Gastrocnemius medialis (tissue), 4 donors: ENCODE results near the gene SNX24. TPM values are rescaled to one million over a fixed set of nuclear protein-coding genes. Genes with fewer than 3 reads are reported as not detected.

ENCODE experiments used
- ATAC-seq, 2 donors: fragments of 150-250 bp; one replicate each; pipeline ENCODE4 v1.9.1; 2016
- DNase-seq, 2 donors: peaks; one replicate each; pipeline ENCODE4 v3.0.0-alpha.2; 2019
- H3K27ac ChIP-seq, 4 donors: fragments of 200-600 bp; sonication (generic); 1 replicate in 1 of 4; 2 replicates in 3 of 4; pipeline ENCODE4 v1.5.1; 2016 to 2018; ENCODE audit warnings: mild to moderate bottlenecking in 2 of 4, moderate library complexity in 1 of 4
- H3K27me3 ChIP-seq, 3 donors: fragments of 200-600 bp; sonication (generic) in 2 of 3; 1 replicate in 1 of 3; 2 replicates in 2 of 3; pipeline versions ENCODE4 v1.5.1 to v1.6.0; 2016 to 2019; ENCODE audit warnings: mild to moderate bottlenecking in 1 of 3, moderate library complexity in 1 of 3
- H3K36me3 ChIP-seq, 2 donors: fragments of 200-600 bp; sonication (generic) in 1 of 2; one replicate each; pipeline ENCODE4 v1.5.1; 2017 to 2018
- H3K4me1 ChIP-seq, 2 donors: fragments of 200-600 bp; sonication (generic) in 1 of 2; one replicate each; pipeline ENCODE4 v1.5.1; 2016 to 2017; ENCODE audit warnings: mild to moderate bottlenecking in 2 of 2
- H3K4me3 ChIP-seq, 4 donors: fragments of 200-600 bp; sonication (generic) in 3 of 4; 1 replicate in 1 of 4; 2 replicates in 3 of 4; pipeline ENCODE4 v1.5.1; 2016 to 2019; ENCODE audit warnings: mild to moderate bottlenecking in 2 of 4
- H3K9me3 ChIP-seq, 3 donors: fragments of 200-600 bp; sonication (generic) in 2 of 3; 1 replicate in 1 of 3; 2 replicates in 2 of 3; pipeline ENCODE4 v1.5.1; 2016 to 2019
- POLR2A ChIP-seq, 2 donors: fragments of 450-650 bp; IDR thresholded peaks; one replicate each; pipeline ENCODE4 v1.6.1; 2017; ENCODE audit warnings: antibody characterized with exemption in 2 of 2, mild to moderate bottlenecking in 2 of 2, moderate library complexity in 2 of 2
- in situ Hi-C, 4 donors: fragments of 200-750 bp; cut with MboI; loops; one replicate each; pipeline versions ENCODE4 v1.15.0 to v1.8.0; 2017; ENCODE audit warnings: low sequenced_read_pairs in 4 of 4
- intact Hi-C: fragments of 100-400 bp; cut with DNase I; formaldehyde crosslinking; loops from one replicate; pipeline ENCODE4 v1.15.1; 2023; ENCODE audit warnings: low total_unique reads
- total RNA-seq, 4 donors: library from RNA; depleted of rRNA; stranded (reverse); fragments of >200 nt; gene quantifications; one replicate each; pipeline versions ENCODE4 v1.1.0 to v1.2.3, GENCODE V29; 2016
- TF ChIP-seq, protein P1 (sequence below), 5 experiments: fragments of 450-650 bp in 3 of 5; fragments of 200-600 bp in 2 of 5; sonication (generic) in 2 of 5; IDR thresholded peaks in 4 of 5; conservative IDR thresholded peaks in 1 of 5; 1 replicate in 4 of 5; 2 replicates in 1 of 5; pipeline ENCODE4 v1.5.1; 2016 to 2019; ENCODE audit warnings: antibody characterized with exemption in 5 of 5, mild to moderate bottlenecking in 3 of 5, moderate library complexity in 3 of 5

SNX24 gene
- total RNA-seq, 4 donors from 2014 or later, result 6.9 to 17.8 (median 10.6) TPM

- Histone ChIP-seq H3K9me3 (no peaks in the 10 kb centered on the region), H3K27me3 (no peaks in the 10 kb centered on the region), H3K36me3 (no peaks in the 10 kb centered on the region), H3K4me1 (no peaks in the 10 kb centered on the region), H3K27ac (no peak overlapping the region), H3K4me3 (no peak overlapping the region)
- DNase-seq (no peak), ATAC-seq (no peak)
- no peak for TF ChIP-seq POLR2A (IDR thresholded peaks at IDR 0.05)
- TF ChIP-seq, protein P1, sequence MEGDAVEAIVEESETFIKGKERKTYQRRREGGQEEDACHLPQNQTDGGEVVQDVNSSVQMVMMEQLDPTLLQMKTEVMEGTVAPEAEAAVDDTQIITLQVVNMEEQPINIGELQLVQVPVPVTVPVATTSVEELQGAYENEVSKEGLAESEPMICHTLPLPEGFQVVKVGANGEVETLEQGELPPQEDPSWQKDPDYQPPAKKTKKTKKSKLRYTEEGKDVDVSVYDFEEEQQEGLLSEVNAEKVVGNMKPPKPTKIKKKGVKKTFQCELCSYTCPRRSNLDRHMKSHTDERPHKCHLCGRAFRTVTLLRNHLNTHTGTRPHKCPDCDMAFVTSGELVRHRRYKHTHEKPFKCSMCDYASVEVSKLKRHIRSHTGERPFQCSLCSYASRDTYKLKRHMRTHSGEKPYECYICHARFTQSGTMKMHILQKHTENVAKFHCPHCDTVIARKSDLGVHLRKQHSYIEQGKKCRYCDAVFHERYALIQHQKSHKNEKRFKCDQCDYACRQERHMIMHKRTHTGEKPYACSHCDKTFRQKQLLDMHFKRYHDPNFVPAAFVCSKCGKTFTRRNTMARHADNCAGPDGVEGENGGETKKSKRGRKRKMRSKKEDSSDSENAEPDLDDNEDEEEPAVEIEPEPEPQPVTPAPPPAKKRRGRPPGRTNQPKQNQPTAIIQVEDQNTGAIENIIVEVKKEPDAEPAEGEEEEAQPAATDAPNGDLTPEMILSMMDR (IDR thresholded peaks at IDR 0.05 in 4 of 5, conservative IDR thresholded peaks at IDR 0.05 in 1 of 5), result no peak
- in situ Hi-C loops, result no loop called here
- intact Hi-C loops, result no loop called here
Observed at GRCh38 chr5:122944051-122944450, 98.6 kb downstream of the SNX24 start.

DNA sequence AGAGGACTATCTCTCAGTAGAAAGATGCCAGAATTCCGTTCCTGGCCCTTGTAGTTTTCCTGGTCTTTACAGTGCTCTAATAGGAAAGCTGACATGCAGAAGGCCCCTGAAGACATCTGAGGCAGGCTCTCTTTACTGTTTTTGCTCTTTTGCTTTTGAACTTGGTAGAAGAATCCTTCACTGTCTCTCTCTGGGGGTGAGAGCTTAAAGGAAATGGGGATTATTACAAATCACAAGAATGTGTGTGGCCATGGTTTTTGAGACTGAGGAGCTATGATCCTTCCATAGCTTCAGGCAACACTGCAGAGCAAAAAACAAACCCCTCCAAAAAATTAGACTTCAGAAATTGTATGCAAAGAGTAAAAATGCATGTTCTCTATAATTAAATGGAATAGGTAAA, 102.0 kb downstream of the SNX24 start:
- DNase-seq, result no peak
- H3K4me3 ChIP-seq, result no peak overlapping the region
- in situ Hi-C loops, result no loop called here
- no peaks in the 10 kb centered on the region for H3K9me3 ChIP-seq
- TF ChIP-seq POLR2A (IDR thresholded peaks at IDR 0.05), result no peak
- TF ChIP-seq, protein P1 (IDR thresholded peaks at IDR 0.05 in 4 of 5, conservative IDR thresholded peaks at IDR 0.05 in 1 of 5), result no peak
- no peaks in the 10 kb centered on the region for H3K36me3 ChIP-seq
- H3K4me1 ChIP-seq, result no peaks in the 10 kb centered on the region
- no peaks in the 10 kb centered on the region for H3K27me3 ChIP-seq
- intact Hi-C loops, result no loop called here
- ATAC-seq, result no peak
- H3K27ac ChIP-seq, result no peak overlapping the region

DNA sequence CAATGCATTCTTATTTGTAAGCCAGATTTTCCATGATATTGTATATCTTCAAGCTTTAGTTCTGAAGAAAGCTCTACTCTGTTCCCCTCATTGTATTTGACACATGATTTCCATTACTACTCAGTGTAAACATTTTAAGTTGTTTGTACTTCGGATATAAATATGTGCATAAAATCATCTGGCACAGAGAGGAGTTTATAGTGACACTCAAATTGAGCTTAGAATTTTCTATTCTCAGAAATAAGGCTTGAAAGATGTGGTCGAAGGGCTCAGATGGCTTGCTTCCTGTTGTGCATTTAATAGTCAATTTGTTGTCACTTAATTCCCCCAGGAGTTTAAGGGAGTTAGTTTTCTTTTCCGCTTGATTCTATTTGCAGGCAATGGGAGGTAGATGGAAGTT, 102.4 kb downstream of the SNX24 start:
- DNase-seq (no peak), ATAC-seq (no peak)
- Histone ChIP-seq H3K27me3 (no peaks in the 10 kb centered on the region), H3K4me1 (no peaks in the 10 kb centered on the region), H3K4me3 (no peak overlapping the region), H3K9me3 (no peaks in the 10 kb centered on the region), H3K27ac (no peak overlapping the region), H3K36me3 (no peaks in the 10 kb centered on the region)
- TF ChIP-seq, protein P1 (IDR thresholded peaks at IDR 0.05 in 4 of 5, conservative IDR thresholded peaks at IDR 0.05 in 1 of 5), result no peak
- in situ Hi-C loops, result no loop called here
- intact Hi-C loops, result no loop called here

- Histone ChIP-seq H3K36me3 (no peaks in the 10 kb centered on the region), H3K27me3 (no peaks in the 10 kb centered on the region), H3K4me1 (no peaks in the 10 kb centered on the region), H3K9me3 (no peaks in the 10 kb centered on the region), H3K4me3 (no peak overlapping the region), H3K27ac (no peak overlapping the region)
- in situ Hi-C loops (no loop called here), intact Hi-C loops (no loop called here)
- DNase-seq (no peak), ATAC-seq (no peak)
- no peak for TF ChIP-seq POLR2A (IDR thresholded peaks at IDR 0.05)
- TF ChIP-seq, protein P1 (IDR thresholded peaks at IDR 0.05 in 4 of 5, conservative IDR thresholded peaks at IDR 0.05 in 1 of 5), result no peak
Observed at GRCh38 chr5:122948319-122948718, 102.9 kb downstream of the SNX24 start.

DNA sequence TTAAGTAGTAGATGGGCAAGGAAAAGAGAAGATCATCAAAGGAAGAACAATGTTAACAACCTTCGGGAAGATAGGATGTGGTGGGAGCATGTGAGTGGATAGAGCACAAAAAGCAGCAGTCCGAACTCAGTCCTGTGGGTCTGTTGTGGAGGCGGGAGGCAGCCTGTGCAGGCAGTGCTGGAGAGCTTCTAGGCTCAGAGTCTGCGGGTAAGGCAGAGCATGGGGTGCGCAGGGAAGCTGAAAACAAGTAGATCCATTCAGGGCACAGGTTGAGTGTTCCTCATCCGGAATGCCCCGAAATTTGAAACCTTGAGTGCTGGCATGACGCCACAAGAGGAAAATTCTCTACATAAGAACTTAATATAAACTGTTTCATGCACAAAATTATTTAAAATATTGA, 106.2 kb downstream of the SNX24 start:
- TF ChIP-seq, protein P1 (IDR thresholded peaks at IDR 0.05 in 4 of 5, conservative IDR thresholded peaks at IDR 0.05 in 1 of 5), result no peak
- H3K36me3 ChIP-seq, result no peaks in the 10 kb centered on the region
- intact Hi-C loops (no loop called here), in situ Hi-C loops (no loop called here)
- no peaks in the 10 kb centered on the region for H3K4me1 ChIP-seq
- ATAC-seq, result no peak
- DNase-seq, result no peak
- no peaks in the 10 kb centered on the region for H3K9me3 ChIP-seq
- H3K27me3 ChIP-seq, result no peaks in the 10 kb centered on the region
- no peak overlapping the region for H3K4me3 ChIP-seq
- no peak overlapping the region for H3K27ac ChIP-seq
